ENCODE measurements around the gene SLC5A2. TPM values are rescaled to one million over a fixed set of nuclear protein-coding genes. Genes with fewer than 3 reads are reported as not detected.
A peak's percentile ranks its signal among the peaks of the same experiment; 100 is the strongest.

Gene SLC5A2
- total and polyA plus RNA-seq, 2 of the 13 experiments (the other 11 are each of a cell fraction or from before 2014, with no cell fraction given) = 0.24 to 0.97 TPM

- TF ChIP-seq MEIS2 (CRISPR knock-in tag; IDR thresholded peaks at IDR 0.05) (peak; percentile 74), HNRNPL (IDR thresholded peaks at IDR 0.05; ENCODE audit: low read depth, low read length) (0 out of 2 replicates have a peak, but pooled peaks have one; percentile 26), SP4 (CRISPR knock-in tag; IDR thresholded peaks at IDR 0.05) (peak; percentile 83), MTA3 (CRISPR knock-in tag; IDR thresholded peaks at IDR 0.05) (no peak), NFAT5 (CRISPR knock-in tag; IDR thresholded peaks at IDR 0.05) (peak; percentile 61), GFI1 (CRISPR knock-in tag; IDR thresholded peaks at IDR 0.05; ENCODE audit: borderline replicate concordance) (no peak), ATF7 (IDR thresholded peaks at IDR 0.05) (no peak), ATF7 (CRISPR knock-in tag; IDR thresholded peaks at IDR 0.05) (no peak), ZSCAN31 (CRISPR knock-in tag; IDR thresholded peaks at IDR 0.05; ENCODE audit: low read depth) (0 out of 2 replicates have a peak, but pooled peaks have one; percentile 32), RBM39 (IDR thresholded peaks at IDR 0.05; ENCODE audit: low read depth, low read length, poor library complexity, severe bottlenecking) (no peak), RXRA (CRISPR knock-in tag; IDR thresholded peaks at IDR 0.05) (peak; percentile 64), ZNF282 (IDR thresholded peaks at IDR 0.05; ENCODE audit: partially characterized antibody) (no peak), ZNF362 (CRISPR knock-in tag; IDR thresholded peaks at IDR 0.05; ENCODE audit: borderline replicate concordance) (no peak), ISL2 (CRISPR knock-in tag; IDR thresholded peaks at IDR 0.05) (peak; percentile 58; the same call in 1 of the 2 replicates), SUZ12 (IDR thresholded peaks at IDR 0.05; ENCODE audit: low read depth, low read length) (no peak), ZNF430 (CRISPR knock-in tag; IDR thresholded peaks at IDR 0.05) (peak; percentile 36; the same call in 1 of the 2 replicates), GPN1 (CRISPR knock-in tag; IDR thresholded peaks at IDR 0.05; ENCODE audit: borderline replicate concordance) (no peak), ELF3 (CRISPR knock-in tag; IDR thresholded peaks at IDR 0.05) (peak; percentile 84), GPBP1L1 (CRISPR knock-in tag; IDR thresholded peaks at IDR 0.05) (no peak), CEBPB (IDR thresholded peaks at IDR 0.05; ENCODE audit: borderline replicate concordance, low read depth, low read length) (no peak), MATR3 (CRISPR knock-in tag; IDR thresholded peaks at IDR 0.05) (no peak), ERF (CRISPR knock-in tag; IDR thresholded peaks at IDR 0.05) (0 out of 2 replicates have a peak, but pooled peaks have one; percentile 59), ZNF234 (CRISPR knock-in tag; conservative IDR thresholded peaks at IDR 0.05) (no peak), ADNP (CRISPR knock-in tag; IDR thresholded peaks at IDR 0.05) (no peak), U2AF1 (optimal IDR thresholded peaks at IDR 0.05; ENCODE audit: low read depth, low read length) (peak; percentile 63)
These were observed 1.7 kb downstream of the SLC5A2 start (continued) for GRCh38 chr16:31484491-31485171.
